Measurements from ENCODE around the gene ST3GAL5.
A peak's percentile ranks its signal among the peaks of the same experiment; 100 is the strongest.
"Not testable (repeated sequence)": the region's sequence is repeated elsewhere in the genome, so short reads cannot be mapped to it uniquely, and the experiment has no call there.

The ST3GAL5 gene

GRCh38 chr2:85888684-85889626, at the start of gene ST3GAL5:
ST3GAL5 (minus strand) TSS chr2:85888990; CDS start chr2:85888905, 85 bp downstream.
- peak; percentile 90 for DNase-seq

DNA sequence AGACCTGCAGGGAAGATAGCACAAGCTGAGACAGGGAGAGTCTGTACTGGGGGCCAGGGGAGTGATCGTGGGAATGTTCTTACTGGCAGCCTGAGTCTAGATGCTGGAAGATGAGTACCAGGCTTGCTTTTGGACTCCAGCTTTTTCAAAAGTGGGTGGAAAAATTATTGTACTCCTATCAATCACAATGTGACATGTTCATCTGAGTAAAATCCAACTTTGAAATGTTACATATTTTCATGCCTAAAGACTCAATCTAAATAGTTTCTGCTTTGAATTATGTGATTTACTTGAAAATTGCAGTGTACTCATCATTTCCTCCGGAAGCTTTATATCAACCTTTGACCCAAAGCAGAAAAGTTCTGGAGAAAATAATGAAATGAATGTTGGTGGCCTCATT, 49.7 kb upstream of the ST3GAL5 start:
- DNase-seq = no peak

- DNase-seq = no peak
These were observed 48.3 kb upstream of the ST3GAL5 start for GRCh38 chr2:85937069-85937439.

GRCh38 chr2:85936421-85937068, 47.8 kb upstream of the ST3GAL5 start:
- no peak for DNase-seq

DNA sequence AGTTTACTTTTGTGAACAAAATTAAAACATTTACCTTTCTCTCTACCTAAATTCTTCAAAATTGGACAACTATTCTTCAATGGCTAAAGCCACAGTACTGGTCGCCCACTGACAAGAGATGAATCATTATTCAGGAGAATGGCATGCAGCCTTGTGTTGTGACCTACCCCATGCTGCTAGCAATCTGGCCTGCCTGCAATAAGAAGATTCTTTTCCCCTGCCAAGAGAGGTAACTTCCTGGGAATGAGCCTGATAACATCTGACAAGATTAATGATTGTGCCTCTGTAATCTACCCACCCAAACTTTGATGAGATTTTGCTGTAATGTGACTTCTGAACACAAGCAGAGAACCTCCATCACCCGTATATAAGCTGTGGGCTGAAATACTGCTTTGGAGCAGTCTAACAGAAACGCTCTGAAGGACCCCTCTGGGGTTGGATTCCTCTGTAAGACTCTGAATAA, 47.0 kb upstream of the ST3GAL5 start:
- no peak for DNase-seq

DNA sequence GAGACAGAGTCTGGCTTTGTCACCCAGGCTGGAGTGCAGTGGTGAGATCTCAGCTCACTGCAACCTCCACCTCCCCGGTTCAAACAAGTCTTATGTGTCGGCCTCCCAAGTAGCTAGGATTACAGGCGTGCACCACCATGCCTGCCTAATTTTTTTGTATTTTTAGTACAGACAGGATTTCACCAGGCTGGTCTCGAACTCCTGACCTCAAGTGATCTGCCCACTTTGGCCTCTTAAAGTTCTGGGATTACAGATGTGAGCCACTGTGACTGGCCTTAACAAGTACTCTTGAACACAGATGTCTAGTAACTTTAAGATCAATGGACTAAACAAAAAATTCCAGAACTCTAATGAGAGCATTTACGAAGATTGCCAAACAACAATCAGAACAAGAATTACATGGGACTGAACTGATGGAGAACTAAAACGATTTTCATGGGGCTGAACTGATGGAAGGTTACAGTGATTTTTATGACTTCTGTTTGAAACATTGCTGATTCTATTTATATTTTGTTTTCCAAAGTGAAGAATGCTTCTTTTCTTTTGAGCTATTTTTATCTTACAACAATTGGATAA, 46.5 kb upstream of the ST3GAL5 start:
- no peak for DNase-seq

GRCh38 chr2:85933753-85934594, 45.2 kb upstream of the ST3GAL5 start:
- no peak for DNase-seq

GRCh38 chr2:85931151-85931550, 42.4 kb upstream of the ST3GAL5 start:
- not testable (repeated sequence) for DNase-seq

- DNase-seq = no peak
These were observed 41.6 kb upstream of the ST3GAL5 start for GRCh38 chr2:85930129-85931124.

- DNase-seq = no peak
These were observed 40.6 kb upstream of the ST3GAL5 start for GRCh38 chr2:85929096-85930050.

- no peak for DNase-seq
These were observed 38.3 kb upstream of the ST3GAL5 start for GRCh38 chr2:85926931-85927661.

DNA sequence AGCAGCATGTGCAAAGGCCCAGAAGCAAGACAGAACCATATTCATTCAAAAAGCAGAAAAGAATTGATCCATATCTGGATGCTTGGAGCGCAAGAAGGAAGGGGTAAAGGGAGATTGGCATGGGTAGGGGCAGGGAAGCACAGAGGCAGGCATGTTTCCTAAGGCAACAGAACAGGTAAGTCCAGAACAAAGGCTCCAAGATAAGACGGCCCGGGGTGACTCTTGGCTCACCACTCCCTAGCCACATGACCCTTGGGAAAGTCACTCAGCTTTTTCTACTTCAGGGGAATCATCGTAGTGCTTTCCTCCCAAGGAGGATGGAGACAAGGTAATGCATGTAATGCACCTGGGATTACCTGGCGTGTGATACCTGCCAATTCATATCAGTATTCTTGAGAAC, 37.7 kb upstream of the ST3GAL5 start:
- DNase-seq = no peak

GRCh38 chr2:85925216-85925671, 36.5 kb upstream of the ST3GAL5 start:
- no peak for DNase-seq

- DNase-seq = no peak
These were observed 35.7 kb upstream of the ST3GAL5 start for GRCh38 chr2:85924522-85924921.

GRCh38 chr2:85922199-85922598, 33.4 kb upstream of the ST3GAL5 start:
- no peak for DNase-seq

GRCh38 chr2:85921659-85922058, 32.9 kb upstream of the ST3GAL5 start:
- no peak for DNase-seq

DNA sequence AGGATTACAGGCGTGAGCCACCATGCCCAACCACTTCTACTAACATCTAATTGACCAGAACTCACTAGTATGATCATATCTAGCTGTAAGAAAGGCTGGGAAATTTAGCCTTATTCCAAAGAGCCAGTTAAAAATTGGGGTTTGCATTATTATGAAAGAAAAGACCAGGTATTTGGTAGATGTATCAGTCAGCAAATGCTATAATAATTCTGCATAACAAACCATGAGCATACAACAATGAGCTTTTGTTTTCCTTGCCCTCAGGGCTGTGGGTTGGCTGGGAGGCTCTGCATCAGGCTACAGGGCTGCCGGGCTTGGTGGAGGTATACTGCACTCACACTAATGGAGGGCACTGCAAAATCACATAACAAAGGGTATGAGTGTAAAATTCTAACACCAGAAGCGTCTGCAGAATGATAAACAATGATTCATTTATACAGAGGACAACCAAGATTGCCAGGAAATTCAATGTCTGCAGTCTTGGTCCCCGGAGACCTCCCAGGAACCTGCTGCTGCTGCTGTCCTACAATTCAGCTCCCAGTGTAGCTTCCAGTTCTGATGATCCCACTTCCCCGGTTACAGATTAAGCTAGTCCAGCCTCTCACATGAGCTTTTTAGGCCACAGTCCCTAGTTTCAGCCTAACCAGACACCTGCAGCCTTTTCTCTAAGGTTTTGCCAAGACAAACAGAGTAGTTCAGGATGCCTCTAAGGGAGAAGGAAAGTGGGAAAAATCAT, 32.2 kb upstream of the ST3GAL5 start:
- no peak for DNase-seq

All from activated CD4-positive, alpha-beta T cell treated with anti-CD3 and anti-CD28 coated beads, Interleukin-2, amount 50 U/mL, for 1 hour (primary cell).